ENCODE data around the gene SERHL2. TPM values are rescaled to one million over a fixed set of nuclear protein-coding genes. Genes with fewer than 3 reads are reported as not detected.

Gene SERHL2
- 1.0 and 2.7 TPM in 2 replicates for total RNA-seq (2021)
- long read RNA-seq, partial matches to known transcripts, result 0 of 7 reads
- long read RNA-seq, other reads (novel, unspliced or antisense), result 7 of 7 reads

DNA sequence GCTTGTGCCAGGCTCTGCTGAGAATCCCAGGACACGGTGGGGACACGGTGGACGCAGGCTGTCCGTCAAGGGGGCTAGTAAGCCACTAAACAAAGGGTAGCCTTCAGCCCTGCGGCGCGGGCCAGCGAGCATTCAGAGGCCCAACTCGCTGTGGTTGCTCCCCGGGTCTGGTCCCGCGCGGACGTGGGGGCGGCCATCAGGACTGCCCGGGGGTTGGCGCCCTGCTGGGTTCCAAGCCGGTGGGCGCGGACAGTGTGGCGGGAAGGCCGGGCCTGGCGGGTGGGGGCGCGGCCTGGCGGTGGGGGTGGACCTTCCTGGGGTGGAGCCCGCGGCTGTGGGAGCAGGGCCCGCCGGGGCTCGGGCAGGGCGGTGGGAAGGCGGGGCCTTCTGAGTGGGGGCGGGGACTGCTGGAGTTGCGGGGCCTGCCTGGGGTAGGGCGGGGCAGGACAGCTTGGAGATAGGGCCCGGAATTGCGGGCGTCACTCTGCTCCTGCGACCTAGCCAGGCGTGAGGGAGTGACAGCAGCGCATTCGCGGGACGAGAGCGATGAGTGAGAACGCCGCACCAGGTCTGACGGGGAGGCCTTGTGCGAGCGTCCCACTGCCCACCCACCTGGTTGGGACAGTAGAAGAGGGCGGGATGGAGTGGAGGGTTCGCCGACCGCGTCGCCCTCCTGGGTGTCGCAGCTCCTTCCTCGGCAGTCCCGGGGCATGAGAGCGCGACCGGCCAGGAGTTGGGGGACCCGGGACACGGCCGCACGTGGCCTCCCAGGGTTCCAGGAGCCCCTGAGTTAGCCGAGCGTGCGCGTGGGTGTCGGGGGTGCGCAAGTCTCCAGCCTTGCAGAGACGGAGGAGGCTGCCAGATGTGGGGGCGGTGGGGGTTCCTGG is at the start of gene SERHL2:
SERHL2 (plus strand) TSS at position 482 of the 887 bp plus-strand sequence; CDS start at position 547, 65 bp downstream.
- peak within 1 kb of the TSS; percentile 6; the same call in 1 of the 2 replicates for H3K14ac ChIP-seq (ENCODE audit: insufficient read depth, low read length)
- Mint-ChIP-seq H3K4me3 (peak within 1 kb of the TSS; percentile 70 to 85), H3K4me1 (peaks cover 13 to 16% of the 10 kb centered on the region in 2 experiments), H3K9me3 (peaks cover 16 to 19% of the 10 kb centered on the region in 2 experiments), H3K27me3 (ENCODE audit: low read depth) (peaks cover 48% of the 10 kb centered on the region), H3K36me3 (ENCODE audit: insufficient read depth in 1 of 3, low read depth in 3 of 3) (peaks cover 3 to 11% (median 3%) of the 10 kb centered on the region in 3 experiments; a peak in 5 of 7 replicates), H3K27ac (peak within 1 kb of the TSS in 1 of 3 experiments; percentile 73; a peak in 2 of 7 replicates)
- no peaks in the 10 kb centered on the region for H3K79me1 ChIP-seq (ENCODE audit: insufficient read depth, low read depth, low read length, poor library complexity, severe bottlenecking)
- no peak within 1 kb of the TSS for H4K91ac ChIP-seq (ENCODE audit: insufficient read length, low read depth, low read length)
- no peaks in the 10 kb centered on the region for H3K4me1 ChIP-seq (ENCODE audit: insufficient read depth, low read length)
- peaks cover 5% of the 10 kb centered on the region for H3K23me2 ChIP-seq (ENCODE audit: insufficient read length, low read depth, low read length, poor library complexity, severe bottlenecking)
- H3K9me3 ChIP-seq (ENCODE audit: control insufficient read depth, low read depth, low read length), result peaks cover 4% of the 10 kb centered on the region
- H4K5ac ChIP-seq (ENCODE audit: insufficient read length, low read depth, low read length), result no peak within 1 kb of the TSS
- no peak within 1 kb of the TSS for H3K56ac ChIP-seq (ENCODE audit: insufficient read length, low read depth, low read length)
- H3K9ac ChIP-seq (ENCODE audit: extremely low read depth, insufficient read length, low read length), result no peak within 1 kb of the TSS
- H2AK5ac ChIP-seq (ENCODE audit: insufficient read length, low read length), result no peak within 1 kb of the TSS
- no CpG with 5 or more reads among the region's 75 CpGs for WGBS (ENCODE audit: extremely low coverage, insufficient read length, low lambda C conversion rate)
- no peaks in the 10 kb centered on the region for H3K79me2 ChIP-seq (ENCODE audit: insufficient read depth, low read length)
- H3K4ac ChIP-seq (ENCODE audit: low read depth, low read length), result no peak within 1 kb of the TSS
- no peak within 1 kb of the TSS for H2BK12ac ChIP-seq (ENCODE audit: insufficient read length, low read depth, low read length)
- H3K4me2 ChIP-seq (ENCODE audit: insufficient read depth, insufficient read length, low read length), result peak within 1 kb of the TSS; percentile 39
- no peak within 1 kb of the TSS for H3K23ac ChIP-seq (ENCODE audit: insufficient read length, low read depth, low read length)
- no peak within 1 kb of the TSS for H3K27ac ChIP-seq (ENCODE audit: insufficient read length, low read depth, low read length)
- H2BK15ac ChIP-seq (ENCODE audit: low read depth, low read length), result no peak within 1 kb of the TSS
- H2BK120ac ChIP-seq (ENCODE audit: low read depth, low read length, poor library complexity, severe bottlenecking), result no peak within 1 kb of the TSS
- no peak within 1 kb of the TSS for H4K8ac ChIP-seq (replicated peaks; ENCODE audit: insufficient read length, low read depth, low read length)
- H2BK5ac ChIP-seq (ENCODE audit: insufficient read length, low read length), result no peak within 1 kb of the TSS
- TF ChIP-seq, protein P1, sequence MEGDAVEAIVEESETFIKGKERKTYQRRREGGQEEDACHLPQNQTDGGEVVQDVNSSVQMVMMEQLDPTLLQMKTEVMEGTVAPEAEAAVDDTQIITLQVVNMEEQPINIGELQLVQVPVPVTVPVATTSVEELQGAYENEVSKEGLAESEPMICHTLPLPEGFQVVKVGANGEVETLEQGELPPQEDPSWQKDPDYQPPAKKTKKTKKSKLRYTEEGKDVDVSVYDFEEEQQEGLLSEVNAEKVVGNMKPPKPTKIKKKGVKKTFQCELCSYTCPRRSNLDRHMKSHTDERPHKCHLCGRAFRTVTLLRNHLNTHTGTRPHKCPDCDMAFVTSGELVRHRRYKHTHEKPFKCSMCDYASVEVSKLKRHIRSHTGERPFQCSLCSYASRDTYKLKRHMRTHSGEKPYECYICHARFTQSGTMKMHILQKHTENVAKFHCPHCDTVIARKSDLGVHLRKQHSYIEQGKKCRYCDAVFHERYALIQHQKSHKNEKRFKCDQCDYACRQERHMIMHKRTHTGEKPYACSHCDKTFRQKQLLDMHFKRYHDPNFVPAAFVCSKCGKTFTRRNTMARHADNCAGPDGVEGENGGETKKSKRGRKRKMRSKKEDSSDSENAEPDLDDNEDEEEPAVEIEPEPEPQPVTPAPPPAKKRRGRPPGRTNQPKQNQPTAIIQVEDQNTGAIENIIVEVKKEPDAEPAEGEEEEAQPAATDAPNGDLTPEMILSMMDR (conservative IDR thresholded peaks at IDR 0.05), result no peak
- peaks cover 3% of the 10 kb centered on the region; the same call in 1 of the 2 replicates for H3K27me3 ChIP-seq (ENCODE audit: insufficient read depth, low read length)
- peak within 1 kb of the TSS; percentile 36 for H3K18ac ChIP-seq (ENCODE audit: insufficient read length, low read depth, low read length)
- no peaks in the 10 kb centered on the region for H4K20me1 ChIP-seq (ENCODE audit: control insufficient read depth, insufficient read depth, insufficient read length)
- no peak within 1 kb of the TSS for H2AFZ ChIP-seq (ENCODE audit: low read length)
- no peak within 1 kb of the TSS for H3T11ph ChIP-seq (ENCODE audit: low read length)
- H2BK20ac ChIP-seq (ENCODE audit: low read depth, low read length, poor library complexity, severe bottlenecking), result no peak within 1 kb of the TSS
- peak; percentile 98 for DNase-seq
